Panc1 (cell line): ENCODE results near the gene ZC3H15.

ENCODE experiments used
- POLR2AphosphoS5 ChIP-seq: IDR thresholded peaks from 2 replicates; pipeline ENCODE4 v1.6.1; 2012; ENCODE audit warnings: mild to moderate bottlenecking, low read depth, low read length, moderate library complexity
- TF ChIP-seq, protein P1 (sequence below): fragments of 450-650 bp; IDR thresholded peaks from 2 replicates; pipeline ENCODE4 v1.5.1; 2017; ENCODE audit warnings: mild to moderate bottlenecking
- TF ChIP-seq, protein P2 (sequence below), 2 experiments: IDR thresholded peaks; 2 replicates each; pipeline ENCODE4 v1.6.1; 2011 to 2012; ENCODE audit warnings: low read depth in 2 of 2, control low read depth in 1 of 2, low read length in 1 of 2, mild to moderate bottlenecking in 1 of 2, moderate library complexity in 1 of 2; ENCODE audit not compliant: insufficient read depth in 1 of 2

DNA sequence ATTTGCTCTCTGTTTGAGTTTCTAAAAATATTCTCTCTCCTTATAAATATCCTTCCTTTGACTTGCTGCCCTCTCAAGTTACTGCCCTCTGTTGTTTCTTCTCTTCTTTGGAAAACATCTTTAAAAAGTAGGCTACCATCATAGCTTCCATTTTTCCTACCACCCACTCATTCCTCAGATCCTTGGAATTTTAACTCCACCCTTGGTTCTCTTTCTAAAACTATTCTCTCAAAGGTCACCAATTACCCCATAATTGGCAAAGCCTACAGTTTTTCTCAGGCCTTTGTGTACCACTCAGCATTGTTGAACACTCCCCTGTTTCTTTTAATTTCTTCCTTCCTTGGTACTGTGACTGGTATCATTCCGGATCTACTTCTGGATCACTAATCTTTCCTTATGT, 60.8 kb downstream of the ZC3H15 start:
- TF ChIP-seq, protein P1, sequence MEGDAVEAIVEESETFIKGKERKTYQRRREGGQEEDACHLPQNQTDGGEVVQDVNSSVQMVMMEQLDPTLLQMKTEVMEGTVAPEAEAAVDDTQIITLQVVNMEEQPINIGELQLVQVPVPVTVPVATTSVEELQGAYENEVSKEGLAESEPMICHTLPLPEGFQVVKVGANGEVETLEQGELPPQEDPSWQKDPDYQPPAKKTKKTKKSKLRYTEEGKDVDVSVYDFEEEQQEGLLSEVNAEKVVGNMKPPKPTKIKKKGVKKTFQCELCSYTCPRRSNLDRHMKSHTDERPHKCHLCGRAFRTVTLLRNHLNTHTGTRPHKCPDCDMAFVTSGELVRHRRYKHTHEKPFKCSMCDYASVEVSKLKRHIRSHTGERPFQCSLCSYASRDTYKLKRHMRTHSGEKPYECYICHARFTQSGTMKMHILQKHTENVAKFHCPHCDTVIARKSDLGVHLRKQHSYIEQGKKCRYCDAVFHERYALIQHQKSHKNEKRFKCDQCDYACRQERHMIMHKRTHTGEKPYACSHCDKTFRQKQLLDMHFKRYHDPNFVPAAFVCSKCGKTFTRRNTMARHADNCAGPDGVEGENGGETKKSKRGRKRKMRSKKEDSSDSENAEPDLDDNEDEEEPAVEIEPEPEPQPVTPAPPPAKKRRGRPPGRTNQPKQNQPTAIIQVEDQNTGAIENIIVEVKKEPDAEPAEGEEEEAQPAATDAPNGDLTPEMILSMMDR = no peak
- no peak for TF ChIP-seq POLR2AphosphoS5
- TF ChIP-seq, protein P2, sequence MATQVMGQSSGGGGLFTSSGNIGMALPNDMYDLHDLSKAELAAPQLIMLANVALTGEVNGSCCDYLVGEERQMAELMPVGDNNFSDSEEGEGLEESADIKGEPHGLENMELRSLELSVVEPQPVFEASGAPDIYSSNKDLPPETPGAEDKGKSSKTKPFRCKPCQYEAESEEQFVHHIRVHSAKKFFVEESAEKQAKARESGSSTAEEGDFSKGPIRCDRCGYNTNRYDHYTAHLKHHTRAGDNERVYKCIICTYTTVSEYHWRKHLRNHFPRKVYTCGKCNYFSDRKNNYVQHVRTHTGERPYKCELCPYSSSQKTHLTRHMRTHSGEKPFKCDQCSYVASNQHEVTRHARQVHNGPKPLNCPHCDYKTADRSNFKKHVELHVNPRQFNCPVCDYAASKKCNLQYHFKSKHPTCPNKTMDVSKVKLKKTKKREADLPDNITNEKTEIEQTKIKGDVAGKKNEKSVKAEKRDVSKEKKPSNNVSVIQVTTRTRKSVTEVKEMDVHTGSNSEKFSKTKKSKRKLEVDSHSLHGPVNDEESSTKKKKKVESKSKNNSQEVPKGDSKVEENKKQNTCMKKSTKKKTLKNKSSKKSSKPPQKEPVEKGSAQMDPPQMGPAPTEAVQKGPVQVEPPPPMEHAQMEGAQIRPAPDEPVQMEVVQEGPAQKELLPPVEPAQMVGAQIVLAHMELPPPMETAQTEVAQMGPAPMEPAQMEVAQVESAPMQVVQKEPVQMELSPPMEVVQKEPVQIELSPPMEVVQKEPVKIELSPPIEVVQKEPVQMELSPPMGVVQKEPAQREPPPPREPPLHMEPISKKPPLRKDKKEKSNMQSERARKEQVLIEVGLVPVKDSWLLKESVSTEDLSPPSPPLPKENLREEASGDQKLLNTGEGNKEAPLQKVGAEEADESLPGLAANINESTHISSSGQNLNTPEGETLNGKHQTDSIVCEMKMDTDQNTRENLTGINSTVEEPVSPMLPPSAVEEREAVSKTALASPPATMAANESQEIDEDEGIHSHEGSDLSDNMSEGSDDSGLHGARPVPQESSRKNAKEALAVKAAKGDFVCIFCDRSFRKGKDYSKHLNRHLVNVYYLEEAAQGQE (IDR thresholded peaks at IDR 0.05; ENCODE audit: insufficient read depth in 1 of 2, low read depth in 2 of 2, low read length in 1 of 2) = no peak
